ENCODE results near the gene KRT36. TPM values are rescaled to one million over a fixed set of nuclear protein-coding genes. Genes with fewer than 3 reads are reported as not detected.

The KRT36 gene
- total and polyA plus RNA-seq, 2 donors (not counting 3 experiments of a cell fraction or from before 2014, with no cell fraction given) = 0.04 TPM; not detected in 1

DNA sequence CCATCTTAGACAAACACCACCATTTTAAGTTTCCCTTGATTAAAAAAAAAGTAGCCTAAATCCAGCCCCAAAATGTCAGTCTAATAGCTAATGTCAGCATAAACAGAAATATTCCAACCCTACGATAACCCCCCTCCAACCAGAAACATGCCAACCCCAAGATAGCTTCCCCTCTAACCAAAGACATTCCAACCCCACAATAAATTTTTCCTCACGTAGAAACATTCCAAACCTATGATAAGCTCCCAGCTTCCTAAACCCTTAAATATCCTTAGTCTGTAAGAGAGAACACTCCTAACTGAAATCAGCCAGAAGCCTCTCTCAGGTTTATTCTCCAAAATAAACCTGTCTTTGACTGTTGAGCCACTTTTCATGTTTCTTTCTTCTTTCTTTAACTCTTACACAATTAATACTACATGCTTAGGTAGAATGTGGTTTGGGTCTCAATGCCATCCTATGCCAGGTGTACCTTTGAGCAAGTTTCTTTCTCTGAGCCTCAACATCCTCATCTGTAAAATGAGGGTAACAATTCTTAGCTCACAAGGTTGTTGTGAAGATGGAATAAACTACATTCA, 38.5 kb downstream of the KRT36 start:
- Histone ChIP-seq H3K36me3 (ENCODE audit: control insufficient read depth in 2 of 2, extremely low read depth in 1 of 2, insufficient read depth in 2 of 2, low read length in 2 of 2) (no peaks in the 10 kb centered on the region), H3K9me1 (replicated peaks; ENCODE audit: control insufficient read depth, extremely low read depth, insufficient read depth, low read length) (no peaks in the 10 kb centered on the region), H3K4me2 (ENCODE audit: insufficient read depth, low read length) (no peak overlapping the region), H3K79me2 (ENCODE audit: control insufficient read depth, insufficient read depth, low read length) (no peaks in the 10 kb centered on the region), H3K27ac (ENCODE audit: insufficient read depth, low read depth, low read length) (no peak overlapping the region), H3K4me3 (replicated peaks in 1 of 3; ENCODE audit: insufficient read depth in 1 of 3, low read depth in 1 of 3, low read length in 3 of 3) (no peak overlapping the region), H3K9me3 (replicated peaks; ENCODE audit: control insufficient read depth, insufficient read depth, low read length) (no peaks in the 10 kb centered on the region), H3K27me3 (ENCODE audit: control insufficient read depth in 2 of 2, insufficient read depth in 2 of 2, low read length in 2 of 2) (peaks cover 0 to 5% of the 10 kb centered on the region in 2 experiments), H3K4me1 (ENCODE audit: control insufficient read depth, extremely low read depth, insufficient read depth, low read length) (no peaks in the 10 kb centered on the region), H2AFZ (ENCODE audit: low read depth, low read length) (no peak overlapping the region), H4K20me1 (replicated peaks; ENCODE audit: control insufficient read depth, extremely low read depth, insufficient read depth, low read length) (no peaks in the 10 kb centered on the region), H3K9ac (replicated peaks; ENCODE audit: extremely low read depth, insufficient read depth, low read length) (no peak overlapping the region)
- TF ChIP-seq FOS (IDR thresholded peaks at IDR 0.05; ENCODE audit: borderline replicate concordance, insufficient read depth, low read length) = no peak
- TF ChIP-seq MYC (IDR thresholded peaks at IDR 0.05; ENCODE audit: low read depth, low read length) = no peak
- TF ChIP-seq JUN (IDR thresholded peaks at IDR 0.05; ENCODE audit: borderline replicate concordance, insufficient read depth, insufficient read length, low read depth) = no peak
- TF ChIP-seq GATA2 (IDR thresholded peaks at IDR 0.05; ENCODE audit: insufficient read depth, insufficient read length, low read depth, low read length) = no peak
- TF ChIP-seq, protein P1, sequence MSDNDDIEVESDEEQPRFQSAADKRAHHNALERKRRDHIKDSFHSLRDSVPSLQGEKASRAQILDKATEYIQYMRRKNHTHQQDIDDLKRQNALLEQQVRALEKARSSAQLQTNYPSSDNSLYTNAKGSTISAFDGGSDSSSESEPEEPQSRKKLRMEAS (IDR thresholded peaks at IDR 0.05; ENCODE audit: insufficient read depth, insufficient read length) = no peak
- no peak for TF ChIP-seq EZH2 (IDR thresholded peaks at IDR 0.05; ENCODE audit: borderline replicate concordance, low read depth, low read length, severe bottlenecking)
- TF ChIP-seq POLR2AphosphoS5 (IDR thresholded peaks at IDR 0.05; ENCODE audit: insufficient read depth, low read depth, low read length) = no peak
- no peak for TF ChIP-seq POLR2A (IDR thresholded peaks at IDR 0.05; ENCODE audit: low read depth, low read length)
- TF ChIP-seq, protein P2, sequence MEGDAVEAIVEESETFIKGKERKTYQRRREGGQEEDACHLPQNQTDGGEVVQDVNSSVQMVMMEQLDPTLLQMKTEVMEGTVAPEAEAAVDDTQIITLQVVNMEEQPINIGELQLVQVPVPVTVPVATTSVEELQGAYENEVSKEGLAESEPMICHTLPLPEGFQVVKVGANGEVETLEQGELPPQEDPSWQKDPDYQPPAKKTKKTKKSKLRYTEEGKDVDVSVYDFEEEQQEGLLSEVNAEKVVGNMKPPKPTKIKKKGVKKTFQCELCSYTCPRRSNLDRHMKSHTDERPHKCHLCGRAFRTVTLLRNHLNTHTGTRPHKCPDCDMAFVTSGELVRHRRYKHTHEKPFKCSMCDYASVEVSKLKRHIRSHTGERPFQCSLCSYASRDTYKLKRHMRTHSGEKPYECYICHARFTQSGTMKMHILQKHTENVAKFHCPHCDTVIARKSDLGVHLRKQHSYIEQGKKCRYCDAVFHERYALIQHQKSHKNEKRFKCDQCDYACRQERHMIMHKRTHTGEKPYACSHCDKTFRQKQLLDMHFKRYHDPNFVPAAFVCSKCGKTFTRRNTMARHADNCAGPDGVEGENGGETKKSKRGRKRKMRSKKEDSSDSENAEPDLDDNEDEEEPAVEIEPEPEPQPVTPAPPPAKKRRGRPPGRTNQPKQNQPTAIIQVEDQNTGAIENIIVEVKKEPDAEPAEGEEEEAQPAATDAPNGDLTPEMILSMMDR (IDR thresholded peaks at IDR 0.05; ENCODE audit: extremely low read depth in 1 of 2, insufficient read depth in 1 of 2, low read depth in 1 of 2, low read length in 2 of 2) = no peak
- no peak for DNase-seq (ENCODE audit: low read depth, low spot score)
- intact Hi-C loops (cut with micrococcal nuclease) (no loop called here), dilution Hi-C loops (cut with MboI; ENCODE audit: extremely low pct_ligation_motif_present, low sequenced_read_pairs) (no loop called here)
- POLR2A ChIA-PET = no interaction called here
- BruUV-seq (replicated peaks) = no TSS peak
- FAIRE-seq = no peak
- CTCF ChIA-PET = interaction anchor here (1.6 to 4.4 kb wide), 2 partner anchors 12 to 98 kb away, joined by 4 to 22 read pairs; no protein-coding TSS in a partner anchor

Data from endothelial cell of umbilical vein (primary cell).